C4-2B (cell line): Measurements from ENCODE around the gene GRK6.

Experiments
- CTCF ChIP-seq: fragments of 450-650 bp; conservative IDR thresholded peaks from 2 replicates; pipeline ENCODE4 v1.5.1; 2017; ENCODE audit warnings: mild to moderate bottlenecking
- ZFX ChIP-seq: fragments of 450-650 bp; IDR thresholded peaks from 2 replicates; pipeline ENCODE4 v1.6.1; 2017

- TF ChIP-seq CTCF (no peak), ZFX (no peak)
These were observed 15.9 kb upstream of the GRK6 start for GRCh38 chr5:177410575-177410974.
